Liver (tissue), 9 donors: ENCODE data around the gene SLC2A1. TPM values are rescaled to one million over a fixed set of nuclear protein-coding genes. Genes with fewer than 3 reads are reported as not detected.

Experiments used
- DNase-seq: peaks from one replicate; pipeline ENCODE4 v3.0.0-alpha.2; 2017; ENCODE audit warnings: low spot score
- H3K27ac ChIP-seq, 2 donors: one replicate each; pipeline ENCODE4 v1.7.0; 2013; ENCODE audit warnings: inconsistent platforms in 2 of 2, low read length in 2 of 2, control low read depth in 1 of 2, low read depth in 1 of 2, mild to moderate bottlenecking in 1 of 2
- H3K27me3 ChIP-seq, 4 donors: one replicate each; pipeline versions ENCODE4 v1.6.1 to v1.7.0; 2013; ENCODE audit warnings: low read length in 3 of 4, inconsistent platforms in 1 of 4, mild to moderate bottlenecking in 1 of 4, moderate library complexity in 1 of 4; ENCODE audit not compliant: control insufficient read depth in 4 of 4, insufficient read depth in 4 of 4
- H3K36me3 ChIP-seq, 4 donors: one replicate each; pipeline versions ENCODE4 v1.6.1 to v1.7.0; 2013; ENCODE audit warnings: low read length in 3 of 4, mild to moderate bottlenecking in 3 of 4, low read depth in 1 of 4, moderate library complexity in 1 of 4; ENCODE audit not compliant: control insufficient read depth in 4 of 4, insufficient read depth in 3 of 4
- H3K4me1 ChIP-seq, 4 donors: one replicate each; pipeline versions ENCODE4 v1.6.1 to v1.7.0; 2013; ENCODE audit warnings: low read length in 3 of 4, mild to moderate bottlenecking in 3 of 4, moderate library complexity in 1 of 4; ENCODE audit not compliant: control insufficient read depth in 4 of 4, insufficient read depth in 4 of 4
- H3K4me3 ChIP-seq, 3 donors: one replicate each; pipeline versions ENCODE4 v1.6.1 to v1.7.0; 2013; ENCODE audit warnings: low read length in 3 of 3, control low read depth in 1 of 3, low read depth in 1 of 3, mild to moderate bottlenecking in 1 of 3
- H3K9ac ChIP-seq, 2 donors: one replicate each; pipeline ENCODE4 v1.7.0; 2013; ENCODE audit warnings: low read length in 2 of 2, mild to moderate bottlenecking in 2 of 2, moderate library complexity in 2 of 2, control low read depth in 1 of 2, low read depth in 1 of 2
- H3K9me3 ChIP-seq, 4 donors: one replicate each; pipeline versions ENCODE4 v1.6.1 to v1.7.0; 2013; ENCODE audit warnings: low read length in 3 of 4; ENCODE audit not compliant: control insufficient read depth in 4 of 4
- ATF3 ChIP-seq: IDR thresholded peaks from 2 replicates; pipeline ENCODE4 v1.6.1; 2016; ENCODE audit warnings: antibody characterized with exemption
- CTCF ChIP-seq: fragments of 150-350 bp; IDR thresholded peaks from 2 replicates; pipeline ENCODE4 v1.5.1; 2017; ENCODE audit warnings: improper control_type of control experiment, low read depth, low read length; ENCODE audit not compliant: missing input control
- FOXA1 ChIP-seq: IDR thresholded peaks from 2 replicates; pipeline ENCODE4 v1.6.1; 2016; ENCODE audit warnings: antibody characterized with exemption
- FOXA2 ChIP-seq: IDR thresholded peaks from 2 replicates; pipeline ENCODE4 v1.6.1; 2016; ENCODE audit warnings: antibody characterized with exemption
- GABPA ChIP-seq, 2 donors: IDR thresholded peaks in 1 of 2; conservative IDR thresholded peaks in 1 of 2; 2 replicates each; pipeline ENCODE4 v1.6.1; 2016; ENCODE audit warnings: antibody characterized with exemption in 2 of 2, mild to moderate bottlenecking in 1 of 2, moderate library complexity in 1 of 2
- HNF4A ChIP-seq, 2 donors: conservative IDR thresholded peaks; 2 replicates each; pipeline ENCODE4 v1.6.1; 2016; ENCODE audit warnings: antibody characterized with exemption in 2 of 2, mild to moderate bottlenecking in 2 of 2
- HNF4G ChIP-seq: IDR thresholded peaks from 2 replicates; pipeline ENCODE4 v1.6.1; 2016; ENCODE audit warnings: antibody characterized with exemption
- JUND ChIP-seq, 2 donors: IDR thresholded peaks; 2 replicates each; pipeline ENCODE4 v1.6.1; 2016; ENCODE audit warnings: antibody characterized with exemption in 2 of 2
- MAX ChIP-seq: IDR thresholded peaks from 2 replicates; pipeline ENCODE4 v1.6.1; 2016; ENCODE audit warnings: antibody characterized with exemption
- NR2F2 ChIP-seq: IDR thresholded peaks from 2 replicates; pipeline ENCODE4 v1.6.1; 2016; ENCODE audit warnings: antibody characterized with exemption
- RAD21 ChIP-seq, 2 donors: IDR thresholded peaks; 2 replicates each; pipeline ENCODE4 v1.6.1; 2016; ENCODE audit warnings: antibody characterized with exemption in 2 of 2, mild to moderate bottlenecking in 2 of 2
- REST ChIP-seq: IDR thresholded peaks from 2 replicates; pipeline ENCODE4 v1.6.1; 2016; ENCODE audit warnings: antibody characterized with exemption, mild to moderate bottlenecking
- RXRA ChIP-seq, 2 donors: IDR thresholded peaks; 2 replicates each; pipeline ENCODE4 v1.6.1; 2017 to 2018; ENCODE audit warnings: antibody characterized with exemption in 2 of 2, mild to moderate bottlenecking in 1 of 2
- SP1 ChIP-seq: IDR thresholded peaks from 2 replicates; pipeline ENCODE4 v1.6.1; 2018; ENCODE audit warnings: antibody characterized with exemption, mild to moderate bottlenecking
- TAF1 ChIP-seq: conservative IDR thresholded peaks from 2 replicates; pipeline ENCODE4 v1.6.1; 2016; ENCODE audit warnings: antibody characterized with exemption, mild to moderate bottlenecking
- YY1 ChIP-seq: IDR thresholded peaks from 2 replicates; pipeline ENCODE4 v1.6.1; 2016; ENCODE audit warnings: antibody characterized with exemption, mild to moderate bottlenecking
- ZBTB33 ChIP-seq: IDR thresholded peaks from 2 replicates; pipeline ENCODE4 v1.6.1; 2016; ENCODE audit warnings: antibody characterized with exemption
- WGBS: extraction: QIAGEN DNeasy Blood & Tissue Kit; methylation state at CpG from one replicate; pipeline ENCODE4 v1.1.7; 2013; 5-methylcytosine and 5-hydroxymethylcytosine counted together
- polyA plus RNA-seq, 2 donors: library from polyadenylated mRNA; stranded (reverse) in 1 of 2; unstranded in 1 of 2; fragments of 200-250 nt in 1 of 2; fragments of >200 nt in 1 of 2; fragmentation: Nextera tagmentation in 1 of 2; extraction: Ambion mirVana in 1 of 2; gene quantifications; one replicate each; pipeline versions ENCODE4 v1.2.1 to v1.2.3, GENCODE V29; 2013 to 2015
- total RNA-seq, 2 donors: library from RNA; depleted of rRNA; stranded (reverse); fragments of >200 nt; gene quantifications; one replicate each; pipeline ENCODE4 v1.2.3, GENCODE V29; 2014
- donor health status: healthy.
- donor health status: healthy.
- donor health status: healthy.
- donor health status: healthy.
- donor health status: healthy.

SLC2A1 gene
- total and polyA plus RNA-seq, 4 donors = 1.1 to 675 (median 3.0) TPM

GRCh38 chr1:42998386-42998785 is 39.7 kb upstream of the SLC2A1 start:
- no peaks in the 10 kb centered on the region for H3K27me3 ChIP-seq
- TF ChIP-seq YY1 (no peak), ZBTB33 (no peak), NR2F2 (no peak), FOXA2 (no peak), FOXA1 (no peak), HNF4G (no peak), REST (no peak), CTCF (no peak)
- WGBS = 77% methylated on average over 2 of the region's 2 CpGs

GRCh38 chr1:42996384-42996970 is 37.8 kb upstream of the SLC2A1 start:
- TF ChIP-seq RXRA (IDR thresholded peaks at IDR 0.05) = no peak
- TF ChIP-seq GABPA (IDR thresholded peaks at IDR 0.05 in 1 of 2, conservative IDR thresholded peaks at IDR 0.05 in 1 of 2) = no peak
- no peak for TF ChIP-seq NR2F2
- no peak for TF ChIP-seq TAF1
- TF ChIP-seq HNF4A (conservative IDR thresholded peaks at IDR 0.05) = no peak
- TF ChIP-seq FOXA1 = no peak
- TF ChIP-seq RAD21 (IDR thresholded peaks at IDR 0.05) = no peak
- no peak for TF ChIP-seq SP1
- no peak for TF ChIP-seq YY1
- TF ChIP-seq FOXA2 = no peak
- no peak for TF ChIP-seq ATF3
- TF ChIP-seq HNF4G = no peak
- no peak for TF ChIP-seq REST
- no peak for TF ChIP-seq JUND (IDR thresholded peaks at IDR 0.05)
- TF ChIP-seq CTCF = no peak
- no peak for TF ChIP-seq MAX
- WGBS = 87% methylated on average over 6 of the region's 6 CpGs
- H3K4me1 ChIP-seq = no peaks in the 10 kb centered on the region

More at GRCh38 chr1:42998386-42998785, 39.7 kb upstream of the SLC2A1 start:
- Histone ChIP-seq H3K4me3 (no peak overlapping the region), H3K36me3 (no peaks in the 10 kb centered on the region), H3K9ac (no peak overlapping the region), H3K4me1 (no peaks in the 10 kb centered on the region), H3K9me3 (no peaks in the 10 kb centered on the region), H3K27ac (no peak overlapping the region)
- no peak for DNase-seq

More at GRCh38 chr1:42996384-42996970, 37.8 kb upstream of the SLC2A1 start:
- no peak for DNase-seq
- Histone ChIP-seq H3K36me3 (no peaks in the 10 kb centered on the region), H3K27ac (no peak overlapping the region), H3K4me3 (no peak overlapping the region), H3K27me3 (no peaks in the 10 kb centered on the region), H3K9ac (no peak overlapping the region), H3K9me3 (no peaks in the 10 kb centered on the region)
